SU-DHL-6 (cell line): Measurements from ENCODE around the gene HOMER2.

ENCODE experiments used
- H2AFZ ChIP-seq: fragments of 200-600 bp; sonication (generic); 2 replicates; pipeline ENCODE4 v1.6.1; 2014; ENCODE audit warnings: low read depth, mild to moderate bottlenecking, moderate library complexity, mixed read lengths, antibody characterized with exemption, low read length; ENCODE audit not compliant: severe bottlenecking
- H3F3A ChIP-seq: fragments of 200-600 bp; shearing (Covaris generic); 2 replicates; pipeline ENCODE4 v1.6.0; 2016; ENCODE audit warnings: antibody characterized with exemption, mild to moderate bottlenecking; ENCODE audit not compliant: insufficient read depth
- H3K27ac ChIP-seq: fragments of 200-600 bp; sonication (generic); 2 replicates; pipeline ENCODE4 v1.5.1; 2016; ENCODE audit warnings: low read depth, mild to moderate bottlenecking, low read length, moderate library complexity, mixed read lengths
- H3K27me3 ChIP-seq: fragments of 200-600 bp; sonication (generic), shearing (Covaris generic); 2 replicates; pipeline ENCODE4 v1.6.0; 2014; ENCODE audit warnings: mild to moderate bottlenecking, low read length
- H3K36me3 ChIP-seq: fragments of 200-600 bp; sonication (generic); 2 replicates; pipeline ENCODE4 v1.6.1; 2014; ENCODE audit warnings: mild to moderate bottlenecking, low read length, mixed read lengths
- H3K4me2 ChIP-seq: fragments of 300-600, 200-600 bp; shearing (Covaris generic), sonication (generic); 2 replicates; pipeline ENCODE4 v1.6.0; 2014; ENCODE audit warnings: low read length, low read depth, mild to moderate bottlenecking; ENCODE audit not compliant: poor library complexity, severe bottlenecking
- H3K4me3 ChIP-seq: fragments of 200-600 bp; sonication (generic); 2 replicates; pipeline ENCODE4 v1.5.1; 2014; ENCODE audit warnings: antibody characterized with exemption, low read length, mild to moderate bottlenecking, mixed read lengths; ENCODE audit not compliant: insufficient read depth, poor library complexity, severe bottlenecking
- H3K79me2 ChIP-seq: fragments of 200-600 bp; sonication (generic); 2 replicates; pipeline ENCODE4 v1.6.1; 2014; ENCODE audit warnings: mild to moderate bottlenecking, low read length, moderate library complexity; ENCODE audit not compliant: insufficient read depth
- H3K9ac ChIP-seq: fragments of 200-600 bp; sonication (generic); 2 replicates; pipeline ENCODE4 v1.7.0; 2014; ENCODE audit warnings: mild to moderate bottlenecking, low read length
- H3K9me2 ChIP-seq: fragments of 200-600 bp; sonication (generic); replicated peaks from 2 replicates; pipeline ENCODE4 v1.6.1; 2014; ENCODE audit warnings: low read length; ENCODE audit not compliant: insufficient read depth
- H3K9me3 ChIP-seq: fragments of 200-600 bp; sonication (generic); 2 replicates; pipeline ENCODE4 v1.6.1; 2014; ENCODE audit warnings: low read length, mixed read lengths; ENCODE audit not compliant: insufficient read depth
- H4K20me1 ChIP-seq: fragments of 200-600 bp; sonication (generic); 2 replicates; pipeline ENCODE4 v1.6.1; 2014; ENCODE audit warnings: low read depth, mild to moderate bottlenecking, antibody characterized with exemption, low read length, moderate library complexity, mixed read lengths
- CTCF ChIP-seq: fragments of 200-600 bp; sonication (generic); IDR thresholded peaks from one replicate; pipeline ENCODE4 v1.5.1; 2017; ENCODE audit warnings: antibody characterized with exemption, mild to moderate bottlenecking, low read length, moderate library complexity; ENCODE audit not compliant: insufficient read depth, poor library complexity, severe bottlenecking
- EZH2phosphoT487 ChIP-seq: fragments of 200-600 bp; sonication (generic), shearing (Covaris generic); conservative IDR thresholded peaks from 2 replicates; pipeline ENCODE4 v1.6.1; 2018; ENCODE audit warnings: mild to moderate bottlenecking, antibody characterized with exemption, low read length, moderate library complexity, mixed read lengths

Gene HOMER2

DNA sequence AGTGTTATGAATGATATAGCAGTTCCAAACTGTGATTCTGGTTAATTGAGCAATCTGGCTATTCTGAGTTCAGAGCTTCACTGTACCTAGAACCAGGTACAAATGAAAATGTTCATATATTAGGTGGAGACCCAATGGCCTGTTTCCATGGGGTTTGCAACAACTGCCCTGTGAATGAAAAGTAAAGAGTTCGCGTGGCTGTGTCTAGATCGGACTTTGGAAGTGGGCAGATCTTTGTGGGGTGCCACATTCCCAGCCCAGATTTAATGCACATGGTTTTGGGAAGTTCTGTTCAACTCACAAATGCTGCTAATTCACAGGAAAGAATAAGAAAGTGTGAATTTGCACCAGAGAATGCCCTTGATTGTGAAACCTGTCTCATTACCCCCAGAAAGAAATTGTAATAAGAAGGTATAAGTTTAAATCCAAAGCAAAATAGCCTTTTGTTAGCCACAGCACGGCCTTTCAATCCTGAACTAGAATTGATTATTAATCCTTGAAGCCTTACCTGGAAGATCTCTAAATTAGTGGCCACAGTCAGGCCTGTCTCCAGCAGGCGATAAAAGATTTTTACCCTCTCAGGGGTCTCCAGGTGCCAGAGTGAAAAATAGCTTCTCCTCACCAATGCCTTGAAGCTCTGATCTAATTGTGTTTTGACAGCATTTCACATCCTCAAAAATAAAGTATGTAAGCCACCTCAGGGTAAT is 120.5 kb downstream of the HOMER2 start:
- peaks cover 44% of the 10 kb centered on the region for H3K36me3 ChIP-seq
- 0 out of 2 replicates have a peak, but pooled peaks cover 3% of the 10 kb centered on the region for H3F3A ChIP-seq
- no peak overlapping the region for H3K4me2 ChIP-seq
- H3K79me2 ChIP-seq, result no peaks in the 10 kb centered on the region
- no peaks in the 10 kb centered on the region for H4K20me1 ChIP-seq
- H3K9ac ChIP-seq, result no peak overlapping the region
- H3K4me3 ChIP-seq, result no peak overlapping the region
- no peak overlapping the region for H3K27ac ChIP-seq
- H3K9me2 ChIP-seq, result no peaks in the 10 kb centered on the region
- H2AFZ ChIP-seq, result no peak overlapping the region
- TF ChIP-seq EZH2phosphoT487 (no peak), CTCF (no peak)
- no peaks in the 10 kb centered on the region for H3K27me3 ChIP-seq
- no peaks in the 10 kb centered on the region for H3K9me3 ChIP-seq

- TF ChIP-seq CTCF (no peak), EZH2phosphoT487 (no peak)
- H3K36me3 ChIP-seq, result peaks cover 56% of the 10 kb centered on the region
- no peak overlapping the region for H3K4me2 ChIP-seq
These were observed 121.9 kb downstream of the HOMER2 start for GRCh38 chr15:82830427-82831173.

DNA sequence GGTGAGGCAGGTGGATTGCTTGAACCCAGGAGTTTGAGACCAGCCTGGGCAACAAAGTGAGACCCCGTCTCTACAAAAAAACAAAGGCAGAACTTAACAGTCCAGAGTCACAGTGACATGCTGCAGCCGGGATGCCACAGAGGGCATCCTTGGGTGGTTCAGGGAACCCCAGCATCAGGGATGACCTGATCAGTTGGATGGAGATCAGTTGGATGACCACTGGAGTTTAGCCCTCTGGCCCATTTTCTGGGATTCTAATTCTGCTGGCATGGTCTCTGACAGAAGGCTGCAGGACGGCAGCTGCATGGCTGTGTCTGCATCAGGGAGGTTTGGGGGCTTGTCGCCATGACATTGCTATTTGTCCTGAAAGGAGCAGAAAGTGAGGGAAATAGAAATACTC is 123.3 kb downstream of the HOMER2 start:
- Histone ChIP-seq H3K36me3 (peaks cover 55% of the 10 kb centered on the region), H3K9me2 (no peaks in the 10 kb centered on the region), H3K27ac (no peak overlapping the region), H4K20me1 (no peaks in the 10 kb centered on the region), H3K9me3 (no peaks in the 10 kb centered on the region), H2AFZ (no peak overlapping the region), H3F3A (0 out of 2 replicates have a peak, but pooled peaks cover 3% of the 10 kb centered on the region), H3K4me2 (no peak overlapping the region), H3K79me2 (no peaks in the 10 kb centered on the region), H3K9ac (no peak overlapping the region), H3K4me3 (no peak overlapping the region), H3K27me3 (no peaks in the 10 kb centered on the region)
- TF ChIP-seq EZH2phosphoT487, result no peak
- TF ChIP-seq CTCF, result no peak

More at GRCh38 chr15:82830427-82831173, 121.9 kb downstream of the HOMER2 start:
- Histone ChIP-seq H3K9ac (no peak overlapping the region), H2AFZ (no peak overlapping the region), H3K4me3 (no peak overlapping the region), H3K27ac (no peak overlapping the region), H4K20me1 (no peaks in the 10 kb centered on the region), H3K9me3 (no peaks in the 10 kb centered on the region), H3F3A (0 out of 2 replicates have a peak, but pooled peaks cover 3% of the 10 kb centered on the region), H3K27me3 (no peaks in the 10 kb centered on the region), H3K79me2 (no peaks in the 10 kb centered on the region), H3K9me2 (no peaks in the 10 kb centered on the region)
